Measurements from ENCODE around the gene UQCC5.

UQCC5 gene

GRCh38 chr3:52546111-52546901, 9.9 kb downstream of the UQCC5 start:
- DNase-seq (ENCODE audit: low spot score) (no peak), ATAC-seq (ENCODE audit: low read depth) (no peak)
- H3K4me3 ChIP-seq (ENCODE audit: severe bottlenecking): no peak overlapping the region
- no peaks in the 10 kb centered on the region for H3K27me3 ChIP-seq (ENCODE audit: insufficient read depth, poor library complexity, severe bottlenecking)
- TF ChIP-seq CTCF (IDR thresholded peaks at IDR 0.05; ENCODE audit: poor library complexity, severe bottlenecking): no peak
- peaks cover 66% of the 10 kb centered on the region for H3K36me3 ChIP-seq (ENCODE audit: low read depth)
- H3K4me1 ChIP-seq (ENCODE audit: insufficient read depth, poor library complexity, severe bottlenecking): no peaks in the 10 kb centered on the region
- no peaks in the 10 kb centered on the region for H3K9me3 ChIP-seq (ENCODE audit: severe bottlenecking)
- H3K27ac ChIP-seq (ENCODE audit: poor library complexity, severe bottlenecking): no peak overlapping the region

GRCh38 chr3:52547143-52547542, 10.7 kb downstream of the UQCC5 start:
- ATAC-seq (ENCODE audit: low read depth): no peak
- Histone ChIP-seq H3K36me3 (ENCODE audit: low read depth) (peaks cover 59% of the 10 kb centered on the region), H3K4me3 (ENCODE audit: severe bottlenecking) (no peak overlapping the region), H3K9me3 (ENCODE audit: severe bottlenecking) (no peaks in the 10 kb centered on the region), H3K27me3 (ENCODE audit: insufficient read depth, poor library complexity, severe bottlenecking) (no peaks in the 10 kb centered on the region), H3K4me1 (ENCODE audit: insufficient read depth, poor library complexity, severe bottlenecking) (no peaks in the 10 kb centered on the region), H3K27ac (ENCODE audit: poor library complexity, severe bottlenecking) (no peak overlapping the region)
- no peak for TF ChIP-seq CTCF (IDR thresholded peaks at IDR 0.05; ENCODE audit: poor library complexity, severe bottlenecking)
- no peak for DNase-seq (ENCODE audit: low spot score)

- ATAC-seq (ENCODE audit: low read depth) (no peak), DNase-seq (ENCODE audit: low spot score) (no peak)
- H3K27me3 ChIP-seq (ENCODE audit: insufficient read depth, poor library complexity, severe bottlenecking): no peaks in the 10 kb centered on the region
- H3K27ac ChIP-seq (ENCODE audit: poor library complexity, severe bottlenecking): no peak overlapping the region
- no peak overlapping the region for H3K4me3 ChIP-seq (ENCODE audit: severe bottlenecking)
- H3K9me3 ChIP-seq (ENCODE audit: severe bottlenecking): no peaks in the 10 kb centered on the region
- H3K4me1 ChIP-seq (ENCODE audit: insufficient read depth, poor library complexity, severe bottlenecking): no peaks in the 10 kb centered on the region
- no peak for TF ChIP-seq CTCF (IDR thresholded peaks at IDR 0.05; ENCODE audit: poor library complexity, severe bottlenecking)
- H3K36me3 ChIP-seq (ENCODE audit: low read depth): peaks cover 73% of the 10 kb centered on the region
These were observed 14.7 kb downstream of the UQCC5 start for GRCh38 chr3:52551118-52551517.

- peaks cover 68% of the 10 kb centered on the region for H3K36me3 ChIP-seq (ENCODE audit: low read depth)
- ATAC-seq (ENCODE audit: low read depth) (peak; percentile 71), DNase-seq (ENCODE audit: low spot score) (no peak)
- TF ChIP-seq CTCF (IDR thresholded peaks at IDR 0.05; ENCODE audit: poor library complexity, severe bottlenecking): no peak
- H3K4me3 ChIP-seq (ENCODE audit: severe bottlenecking): no peak overlapping the region
- no peak overlapping the region for H3K27ac ChIP-seq (ENCODE audit: poor library complexity, severe bottlenecking)
- H3K27me3 ChIP-seq (ENCODE audit: insufficient read depth, poor library complexity, severe bottlenecking): no peaks in the 10 kb centered on the region
- no peaks in the 10 kb centered on the region for H3K4me1 ChIP-seq (ENCODE audit: insufficient read depth, poor library complexity, severe bottlenecking)
- no peaks in the 10 kb centered on the region for H3K9me3 ChIP-seq (ENCODE audit: severe bottlenecking)
These were observed 15.7 kb downstream of the UQCC5 start for GRCh38 chr3:52552089-52552488.

Measured in RWPE2 (cell line).